Activated T-cell treated with anti-CD3 and anti-CD28 coated beads, Interleukin-2, amount 50 U/mL, for 24 hours (primary cell): ENCODE data around the gene RPS19.

Experiments used
- DNase-seq: peaks from one replicate; pipeline ENCODE4 v3.0.0-alpha.2; 2020
- H3K27ac Mint-ChIP-seq: 2 replicates; pipeline ENCODE4 v1.8.0; 2020; ENCODE audit warnings: mild to moderate bottlenecking, mixed read lengths
- H3K27me3 Mint-ChIP-seq: 2 replicates; pipeline ENCODE4 v1.8.0; 2020; ENCODE audit warnings: mixed read lengths
- H3K36me3 Mint-ChIP-seq: 2 replicates; pipeline ENCODE4 v1.8.0; 2020; ENCODE audit warnings: low read depth, mixed read lengths
- H3K4me1 Mint-ChIP-seq: 2 replicates; pipeline ENCODE4 v1.8.0; 2020; ENCODE audit warnings: low read depth, mixed read lengths
- H3K4me3 Mint-ChIP-seq: 2 replicates; pipeline ENCODE4 v1.8.0; 2020; ENCODE audit warnings: mild to moderate bottlenecking, moderate library complexity, mixed read lengths
- H3K9me3 Mint-ChIP-seq: 2 replicates; pipeline ENCODE4 v1.8.0; 2020; ENCODE audit warnings: mixed read lengths

Gene RPS19

DNA sequence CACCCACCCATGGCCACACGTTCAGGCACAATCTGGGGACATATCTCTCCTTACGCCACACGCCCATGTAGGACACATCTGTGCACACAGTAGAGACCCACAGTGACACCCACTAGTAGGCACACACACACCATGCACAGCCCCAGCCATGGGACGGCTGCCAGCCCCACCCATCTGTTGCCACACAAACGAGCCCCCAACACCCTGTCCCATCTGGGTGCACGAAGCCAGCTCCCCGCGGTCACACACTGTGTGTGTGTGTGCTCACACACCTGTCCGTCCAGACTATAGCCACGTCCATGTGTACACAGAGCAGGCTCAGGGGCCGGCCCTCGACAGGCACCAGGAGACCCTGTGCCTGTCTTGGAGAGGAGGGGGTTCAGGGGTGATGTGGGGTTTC, 57.6 kb downstream of the RPS19 start:
- peaks cover 21% of the 10 kb centered on the region for H3K4me1 Mint-ChIP-seq

DNA sequence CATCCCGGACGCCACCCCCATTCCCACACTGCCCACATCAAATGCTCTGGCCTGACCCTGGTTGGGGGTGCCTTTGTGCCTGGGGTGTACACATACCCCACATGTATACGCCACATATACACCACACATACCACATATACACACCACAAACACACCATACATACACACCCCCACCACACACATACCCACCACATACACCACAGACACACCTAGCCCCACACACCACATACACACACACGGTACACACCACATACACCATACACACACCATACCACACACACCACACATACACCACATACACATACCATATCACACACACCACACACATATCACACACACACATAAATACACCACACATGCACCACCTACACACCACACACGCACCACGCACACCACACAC, 58.0 kb downstream of the RPS19 start:
- no peak overlapping the region for H3K27ac Mint-ChIP-seq
- H3K9me3 Mint-ChIP-seq, result no peaks in the 10 kb centered on the region
- H3K27me3 Mint-ChIP-seq, result peaks cover 20% of the 10 kb centered on the region
- DNase-seq, result no peak
- no peak overlapping the region for H3K4me3 Mint-ChIP-seq
- no peaks in the 10 kb centered on the region for H3K36me3 Mint-ChIP-seq
- H3K4me1 Mint-ChIP-seq, result peaks cover 22% of the 10 kb centered on the region

More for the DNA sequence above, 57.6 kb downstream of the RPS19 start:
- Mint-ChIP-seq H3K9me3 (no peaks in the 10 kb centered on the region), H3K27me3 (peaks cover 20% of the 10 kb centered on the region), H3K27ac (no peak overlapping the region), H3K36me3 (no peaks in the 10 kb centered on the region), H3K4me3 (no peak overlapping the region)
- DNase-seq, result no peak

DNA sequence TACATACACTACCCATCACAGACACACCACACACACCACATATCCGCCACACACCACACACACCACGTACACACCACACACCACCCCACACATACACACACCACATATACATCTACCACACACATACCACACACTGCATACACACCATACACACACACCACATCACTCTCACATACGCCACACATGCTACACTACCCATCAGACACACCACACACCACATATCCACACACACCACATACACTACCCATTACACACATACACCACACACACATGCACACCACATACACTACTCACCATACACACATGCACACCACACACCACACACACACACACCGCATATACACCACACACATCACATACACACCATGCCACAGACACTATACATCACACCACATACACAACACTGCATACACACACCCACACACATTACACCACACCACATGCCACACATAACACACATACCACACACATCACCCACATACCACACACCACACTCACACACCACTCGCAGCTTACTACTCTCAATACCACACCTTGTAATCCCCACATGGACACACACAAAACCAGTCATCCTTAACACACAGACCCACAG, 58.7 kb downstream of the RPS19 start:
- no peaks in the 10 kb centered on the region for H3K36me3 Mint-ChIP-seq
- peaks cover 22% of the 10 kb centered on the region for H3K4me1 Mint-ChIP-seq
- H3K9me3 Mint-ChIP-seq, result no peaks in the 10 kb centered on the region
- H3K4me3 Mint-ChIP-seq, result no peak overlapping the region
- DNase-seq, result no peak
- no peak overlapping the region for H3K27ac Mint-ChIP-seq
- peaks cover 16% of the 10 kb centered on the region for H3K27me3 Mint-ChIP-seq

DNA sequence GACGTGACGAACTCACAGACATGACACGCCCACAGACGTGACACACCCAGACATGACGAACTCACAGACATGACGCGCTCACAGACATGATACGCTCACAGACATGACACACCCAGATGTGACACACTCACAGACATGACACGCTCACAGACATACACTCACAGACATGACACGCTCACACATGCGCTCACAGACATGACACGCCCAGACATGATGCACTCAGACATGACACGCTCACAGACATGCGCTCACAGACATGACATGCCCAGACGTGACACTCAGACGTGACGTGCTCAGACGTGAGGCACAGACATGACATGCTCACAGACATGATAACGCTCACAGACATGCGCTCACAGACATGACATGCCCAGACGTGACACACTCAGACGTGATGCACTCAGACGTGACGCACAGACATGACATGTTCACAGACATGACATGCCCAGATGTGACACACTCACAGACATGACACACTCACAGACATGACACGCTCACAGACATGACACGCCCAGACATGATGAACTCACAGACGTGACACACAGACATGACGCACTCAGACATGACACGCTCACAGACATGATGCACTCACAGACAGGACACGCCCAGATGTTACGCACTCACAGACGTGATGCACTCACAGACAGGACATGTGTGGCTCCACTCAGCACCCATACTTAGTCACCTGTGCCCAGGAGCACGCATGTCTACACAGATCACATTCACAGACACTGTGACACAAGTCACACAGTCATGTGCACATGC, 60.1 kb downstream of the RPS19 start:
- H3K9me3 Mint-ChIP-seq, result no peaks in the 10 kb centered on the region
- peaks cover 9% of the 10 kb centered on the region for H3K27me3 Mint-ChIP-seq
- peaks cover 15% of the 10 kb centered on the region for H3K4me1 Mint-ChIP-seq
- H3K27ac Mint-ChIP-seq, result no peak overlapping the region
- no peaks in the 10 kb centered on the region for H3K36me3 Mint-ChIP-seq
- DNase-seq, result no peak
- no peak overlapping the region for H3K4me3 Mint-ChIP-seq

DNA sequence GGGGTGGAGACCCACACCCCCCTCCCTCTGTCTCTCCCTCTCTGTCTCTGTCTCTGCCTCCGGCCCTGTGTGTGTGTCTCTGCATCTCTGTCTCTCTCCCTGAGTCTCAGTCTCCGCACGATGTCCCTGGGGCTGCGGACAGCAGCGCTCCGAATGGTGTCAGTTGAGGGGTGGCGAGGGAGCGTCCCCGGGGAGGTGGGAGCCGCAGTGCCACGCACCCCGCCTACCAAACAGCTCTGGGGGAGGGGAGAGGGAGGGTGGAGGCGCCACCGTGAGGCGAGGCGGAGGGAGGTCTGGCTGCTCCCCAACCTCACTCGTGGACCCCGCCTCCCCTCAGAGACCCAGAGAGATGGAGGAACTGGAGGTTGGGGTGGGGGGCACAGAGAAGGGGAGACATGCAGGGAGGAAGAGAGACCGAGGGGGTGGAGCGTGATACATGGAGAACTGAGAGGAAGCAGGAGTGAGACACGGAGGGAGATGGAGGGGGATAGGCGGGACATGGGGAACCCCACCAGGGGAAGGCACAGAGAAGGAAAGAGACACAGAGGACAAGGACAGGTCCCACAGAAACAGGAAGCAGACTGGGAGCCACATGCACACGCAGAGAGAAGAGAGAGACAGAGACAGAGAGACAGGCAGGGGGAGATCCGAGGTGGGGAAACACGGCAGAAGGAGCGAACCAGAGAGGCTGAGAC, 61.0 kb downstream of the RPS19 start:
- Mint-ChIP-seq H3K4me1 (peaks cover 15% of the 10 kb centered on the region), H3K27me3 (peaks cover 9% of the 10 kb centered on the region), H3K4me3 (no peak overlapping the region), H3K36me3 (no peaks in the 10 kb centered on the region), H3K27ac (no peak overlapping the region), H3K9me3 (no peaks in the 10 kb centered on the region)
- DNase-seq, result no peak

DNA sequence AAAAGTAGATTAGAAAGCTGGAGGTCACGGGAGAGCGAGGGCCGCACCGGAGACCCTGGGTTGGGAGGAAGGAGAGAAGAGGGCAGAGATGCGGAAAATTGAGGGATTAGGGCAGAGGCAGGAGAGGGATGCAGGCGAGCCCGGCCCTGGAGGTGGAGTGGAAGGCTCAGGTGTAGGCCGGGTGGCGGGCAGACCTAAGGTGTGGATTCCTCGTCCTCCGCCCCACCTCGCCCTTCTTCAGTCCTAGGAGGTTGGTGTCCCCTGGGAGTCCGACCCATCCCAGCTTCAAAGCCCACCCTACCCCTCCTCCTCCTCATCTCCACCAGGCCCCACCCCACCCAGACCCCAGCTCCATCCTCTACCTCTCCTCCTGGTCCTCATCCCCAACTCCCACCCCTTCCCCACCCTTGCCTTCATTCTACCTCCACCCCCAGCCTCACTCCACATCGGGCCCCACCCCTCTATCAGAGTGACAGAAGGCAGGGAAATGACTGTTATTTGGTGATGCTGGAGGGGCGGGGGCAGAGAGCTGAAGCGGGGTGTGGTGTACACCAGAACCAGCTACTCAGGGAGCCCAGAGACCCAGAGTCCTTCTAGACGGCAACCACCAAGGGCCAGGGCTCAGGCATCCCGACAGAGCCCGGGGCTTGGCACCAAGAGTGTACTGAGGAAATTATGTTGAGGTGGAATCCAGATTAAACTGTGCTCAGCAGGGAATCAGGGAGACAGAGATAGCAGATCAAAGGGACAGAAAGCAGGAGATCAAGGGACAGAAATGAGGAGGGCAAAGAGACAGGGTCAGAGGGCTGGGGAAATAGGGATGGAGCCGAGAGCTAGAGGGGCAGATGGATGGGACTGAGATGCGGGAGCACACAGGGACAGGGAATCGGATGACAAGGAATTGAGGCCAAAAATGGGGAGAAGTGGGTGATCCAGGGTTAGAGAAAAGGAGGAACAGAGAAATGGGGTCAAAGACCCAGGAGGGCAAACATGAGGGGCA, 61.8 kb downstream of the RPS19 start:
- Mint-ChIP-seq H3K4me3 (no peak overlapping the region), H3K4me1 (peaks cover 15% of the 10 kb centered on the region), H3K9me3 (no peaks in the 10 kb centered on the region), H3K36me3 (no peaks in the 10 kb centered on the region), H3K27ac (no peak overlapping the region), H3K27me3 (peaks cover 9% of the 10 kb centered on the region)
- no peak for DNase-seq
